ENCODE data around the gene CHRNA5.

The CHRNA5 gene

DNA sequence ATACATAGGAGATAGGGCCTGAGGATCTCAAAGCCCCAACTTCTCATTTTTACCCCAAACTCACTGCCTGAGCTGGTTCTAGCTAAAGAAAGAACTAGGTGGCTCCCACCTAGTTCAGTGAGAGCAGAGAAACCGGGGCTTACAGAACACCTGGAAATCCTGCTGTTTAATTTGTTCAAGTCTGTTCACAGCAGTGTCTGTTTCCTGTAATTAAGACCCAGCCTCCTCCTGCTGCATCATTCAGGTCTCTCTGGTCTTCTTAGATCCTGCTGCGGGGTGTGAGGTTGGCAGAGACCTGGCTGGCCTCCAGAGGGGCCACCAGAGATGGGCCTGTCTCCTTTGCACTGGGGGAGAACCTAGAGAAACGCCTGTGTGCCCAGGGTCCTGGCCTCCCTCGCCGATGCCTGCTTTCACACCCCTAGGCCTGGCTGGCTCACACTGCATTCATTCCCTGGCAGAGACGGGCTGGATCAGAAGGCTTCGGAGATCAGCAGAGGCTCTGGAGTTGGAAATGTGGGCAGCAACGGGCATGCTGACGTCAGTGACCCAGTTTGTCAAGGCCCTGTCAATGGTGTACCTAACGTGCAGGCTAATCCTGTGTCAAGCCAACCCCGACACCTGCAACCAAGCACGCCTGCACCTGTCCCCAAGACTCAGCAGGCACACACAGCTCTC, 60.4 kb downstream of the CHRNA5 start:
- no peaks in the 10 kb centered on the region for H3K4me1 ChIP-seq (ENCODE audit: control insufficient read depth in 2 of 2, insufficient read depth in 2 of 2, low read length in 2 of 2)
- H3K4me3 ChIP-seq (ENCODE audit: low read length in 2 of 2) = no peak overlapping the region
- peaks cover 14 to 19% of the 10 kb centered on the region in 2 donors for H3K27me3 ChIP-seq (ENCODE audit: control insufficient read depth in 2 of 2, insufficient read depth in 2 of 2, low read length in 2 of 2)
- no peaks in the 10 kb centered on the region for H3K9me3 ChIP-seq (ENCODE audit: control insufficient read depth in 2 of 2, low read length in 2 of 2)
- no peak overlapping the region for H3K27ac ChIP-seq (ENCODE audit: low read depth in 2 of 2, low read length in 2 of 2)
- H3K9ac ChIP-seq (ENCODE audit: low read depth in 1 of 2, low read length in 2 of 2) = no peak overlapping the region
- no peaks in the 10 kb centered on the region for H3K36me3 ChIP-seq (ENCODE audit: control insufficient read depth in 2 of 2, insufficient read depth in 2 of 2, low read length in 2 of 2)

DNA sequence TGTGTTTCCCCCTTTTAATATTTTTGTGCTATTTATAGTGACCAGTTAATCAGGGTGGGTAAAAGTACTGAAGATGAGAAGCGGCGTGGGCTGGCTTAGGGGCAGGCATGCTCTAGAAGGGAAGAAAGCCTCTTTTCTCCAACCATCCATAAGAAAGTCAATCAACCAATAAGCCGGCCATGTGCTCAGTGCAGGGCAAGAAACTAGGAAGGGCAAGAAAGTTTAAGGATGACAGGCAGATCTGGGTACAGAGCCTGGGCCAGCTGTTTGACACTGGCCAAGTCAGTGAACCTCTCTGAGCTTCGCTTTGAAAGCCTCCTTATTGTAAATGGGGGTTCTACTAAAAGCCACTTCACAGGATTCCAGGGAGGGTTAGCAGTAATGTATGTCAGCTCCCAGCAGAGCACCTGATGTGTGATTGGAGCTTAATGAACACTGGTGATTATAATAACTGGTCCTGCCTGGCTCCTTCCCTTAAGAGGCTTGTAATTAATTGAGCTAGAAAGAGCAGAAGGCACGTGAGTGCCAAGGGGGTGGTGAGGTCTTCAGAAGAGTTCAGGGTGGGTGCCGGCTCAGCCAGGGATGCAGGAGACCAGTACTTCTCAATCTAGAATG, 61.2 kb downstream of the CHRNA5 start:
- H3K36me3 ChIP-seq (ENCODE audit: control insufficient read depth in 2 of 2, insufficient read depth in 2 of 2, low read length in 2 of 2) = no peaks in the 10 kb centered on the region
- no peak overlapping the region for H3K4me3 ChIP-seq (ENCODE audit: low read length in 2 of 2)
- no peak overlapping the region for H3K27ac ChIP-seq (ENCODE audit: low read depth in 2 of 2, low read length in 2 of 2)
- no peaks in the 10 kb centered on the region for H3K4me1 ChIP-seq (ENCODE audit: control insufficient read depth in 2 of 2, insufficient read depth in 2 of 2, low read length in 2 of 2)
- H3K27me3 ChIP-seq (ENCODE audit: control insufficient read depth in 2 of 2, insufficient read depth in 2 of 2, low read length in 2 of 2) = peaks cover 14 to 19% of the 10 kb centered on the region in 2 donors
- H3K9ac ChIP-seq (ENCODE audit: low read depth in 1 of 2, low read length in 2 of 2) = no peak overlapping the region
- H3K9me3 ChIP-seq (ENCODE audit: control insufficient read depth in 2 of 2, low read length in 2 of 2) = no peaks in the 10 kb centered on the region

GRCh38 chr15:78627348-78627747, 62.0 kb downstream of the CHRNA5 start:
- Histone ChIP-seq H3K4me3 (ENCODE audit: low read length in 2 of 2) (no peak overlapping the region), H3K36me3 (ENCODE audit: control insufficient read depth in 2 of 2, insufficient read depth in 2 of 2, low read length in 2 of 2) (no peaks in the 10 kb centered on the region), H3K27me3 (ENCODE audit: control insufficient read depth in 2 of 2, insufficient read depth in 2 of 2, low read length in 2 of 2) (peaks cover 8 to 15% of the 10 kb centered on the region in 2 donors), H3K27ac (ENCODE audit: low read depth in 2 of 2, low read length in 2 of 2) (no peak overlapping the region), H3K9me3 (ENCODE audit: control insufficient read depth in 2 of 2, low read length in 2 of 2) (no peaks in the 10 kb centered on the region), H3K9ac (ENCODE audit: low read depth in 1 of 2, low read length in 2 of 2) (no peak overlapping the region), H3K4me1 (ENCODE audit: control insufficient read depth in 2 of 2, insufficient read depth in 2 of 2, low read length in 2 of 2) (no peaks in the 10 kb centered on the region)

DNA sequence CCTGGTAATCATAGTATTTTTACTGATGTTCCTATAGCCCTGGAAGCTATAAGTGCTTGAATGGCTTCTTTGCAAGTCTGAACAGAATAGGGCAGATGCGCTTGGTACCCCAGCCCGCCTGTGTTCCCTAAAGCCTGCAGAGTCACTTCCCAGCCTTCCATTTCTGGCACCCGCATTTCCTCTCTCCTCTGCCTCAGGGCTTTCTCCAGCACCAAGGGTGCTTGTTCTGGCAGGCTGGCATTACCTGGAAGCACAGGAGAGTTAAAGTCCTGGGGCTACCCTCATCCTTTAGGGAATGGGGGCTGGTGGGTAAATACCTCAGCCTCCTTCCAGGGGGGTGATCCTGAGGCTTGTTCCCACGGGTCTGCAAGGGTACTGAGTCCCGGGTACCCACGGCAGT, 62.9 kb downstream of the CHRNA5 start:
- Histone ChIP-seq H3K36me3 (ENCODE audit: control insufficient read depth in 2 of 2, insufficient read depth in 2 of 2, low read length in 2 of 2) (no peaks in the 10 kb centered on the region), H3K27ac (ENCODE audit: low read depth in 2 of 2, low read length in 2 of 2) (no peak overlapping the region), H3K27me3 (ENCODE audit: control insufficient read depth in 2 of 2, insufficient read depth in 2 of 2, low read length in 2 of 2) (peaks cover 2 to 15% of the 10 kb centered on the region in 2 donors), H3K4me1 (ENCODE audit: control insufficient read depth in 2 of 2, insufficient read depth in 2 of 2, low read length in 2 of 2) (no peaks in the 10 kb centered on the region), H3K9ac (ENCODE audit: low read depth in 1 of 2, low read length in 2 of 2) (no peak overlapping the region), H3K4me3 (ENCODE audit: low read length in 2 of 2) (no peak overlapping the region), H3K9me3 (ENCODE audit: control insufficient read depth in 2 of 2, low read length in 2 of 2) (no peaks in the 10 kb centered on the region)

GRCh38 chr15:78629031-78629715, 63.9 kb downstream of the CHRNA5 start:
- H3K27me3 ChIP-seq (ENCODE audit: control insufficient read depth in 2 of 2, insufficient read depth in 2 of 2, low read length in 2 of 2) = peaks cover 0 to 11% of the 10 kb centered on the region in 2 donors
- H3K9ac ChIP-seq (ENCODE audit: low read depth in 1 of 2, low read length in 2 of 2) = no peak overlapping the region
- H3K4me1 ChIP-seq (ENCODE audit: control insufficient read depth in 2 of 2, insufficient read depth in 2 of 2, low read length in 2 of 2) = no peaks in the 10 kb centered on the region
- no peak overlapping the region for H3K27ac ChIP-seq (ENCODE audit: low read depth in 2 of 2, low read length in 2 of 2)
- no peak overlapping the region for H3K4me3 ChIP-seq (ENCODE audit: low read length in 2 of 2)
- H3K9me3 ChIP-seq (ENCODE audit: control insufficient read depth in 2 of 2, low read length in 2 of 2) = no peaks in the 10 kb centered on the region
- no peaks in the 10 kb centered on the region for H3K36me3 ChIP-seq (ENCODE audit: control insufficient read depth in 2 of 2, insufficient read depth in 2 of 2, low read length in 2 of 2)

DNA sequence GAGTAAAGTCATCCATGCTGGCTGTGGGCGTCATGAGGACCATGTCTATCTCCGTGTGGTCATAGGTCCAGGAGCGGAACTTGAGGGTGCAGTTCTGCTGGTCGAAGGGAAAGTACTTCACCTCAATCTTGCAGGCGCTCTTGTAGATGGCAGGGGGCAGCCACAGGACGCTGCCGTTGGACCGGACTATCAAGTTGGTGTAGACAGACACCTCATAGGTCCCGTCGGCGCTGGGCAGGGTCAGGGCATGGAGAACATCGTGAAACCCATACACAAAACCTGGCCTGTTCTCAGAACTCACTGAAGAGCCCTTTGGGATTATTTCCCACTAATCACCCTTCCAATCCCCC, 64.4 kb downstream of the CHRNA5 start:
- H3K36me3 ChIP-seq (ENCODE audit: control insufficient read depth in 2 of 2, insufficient read depth in 2 of 2, low read length in 2 of 2) = no peaks in the 10 kb centered on the region
- H3K9ac ChIP-seq (ENCODE audit: low read depth in 1 of 2, low read length in 2 of 2) = no peak overlapping the region
- H3K27me3 ChIP-seq (ENCODE audit: control insufficient read depth in 2 of 2, insufficient read depth in 2 of 2, low read length in 2 of 2) = peaks cover 0 to 9% of the 10 kb centered on the region in 2 donors
- H3K27ac ChIP-seq (ENCODE audit: low read depth in 2 of 2, low read length in 2 of 2) = no peak overlapping the region
- no peaks in the 10 kb centered on the region for H3K4me1 ChIP-seq (ENCODE audit: control insufficient read depth in 2 of 2, insufficient read depth in 2 of 2, low read length in 2 of 2)
- no peak overlapping the region for H3K4me3 ChIP-seq (ENCODE audit: low read length in 2 of 2)
- H3K9me3 ChIP-seq (ENCODE audit: control insufficient read depth in 2 of 2, low read length in 2 of 2) = no peaks in the 10 kb centered on the region

DNA sequence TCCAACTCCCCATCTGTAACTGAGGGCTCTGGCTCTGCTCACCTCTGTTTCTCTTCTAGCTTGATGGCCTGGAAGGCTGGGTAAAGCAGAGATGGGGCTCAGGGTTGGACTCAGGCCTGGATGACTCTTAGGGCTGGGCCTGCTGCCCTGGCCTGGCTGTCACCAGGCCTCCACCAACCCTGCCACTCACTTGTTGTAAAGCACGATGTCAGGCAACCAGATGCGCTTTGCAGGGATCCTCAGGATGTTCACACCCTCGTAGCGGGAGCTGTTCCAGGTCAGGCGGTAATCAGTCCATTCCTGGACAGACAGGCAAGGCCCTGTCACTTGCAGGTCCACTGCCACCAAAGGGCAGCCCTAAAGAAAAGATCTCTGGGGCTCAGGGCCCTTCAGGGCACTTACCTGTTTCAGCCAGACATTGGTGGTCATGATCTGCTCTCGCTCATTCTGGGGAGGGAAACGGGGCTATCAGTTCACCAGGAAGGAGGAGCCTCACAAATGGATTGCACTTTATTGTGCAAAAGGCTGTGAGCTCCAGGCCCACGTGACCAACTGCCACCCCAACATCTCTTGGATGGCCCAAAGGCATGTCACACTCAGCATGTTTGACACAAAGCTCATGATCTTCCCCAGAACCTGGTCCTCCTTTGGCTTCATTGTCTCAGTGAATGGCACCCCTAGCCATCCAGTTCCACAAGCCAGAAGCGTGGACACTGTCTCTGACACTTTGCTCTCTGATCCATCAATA, 65.7 kb downstream of the CHRNA5 start:
- H3K9me3 ChIP-seq (ENCODE audit: control insufficient read depth in 2 of 2, low read length in 2 of 2) = no peaks in the 10 kb centered on the region
- peaks cover 0 to 4% of the 10 kb centered on the region in 2 donors for H3K27me3 ChIP-seq (ENCODE audit: control insufficient read depth in 2 of 2, insufficient read depth in 2 of 2, low read length in 2 of 2)
- no peak overlapping the region for H3K4me3 ChIP-seq (ENCODE audit: low read length in 2 of 2)
- H3K27ac ChIP-seq (ENCODE audit: low read depth in 2 of 2, low read length in 2 of 2) = no peak overlapping the region
- no peaks in the 10 kb centered on the region for H3K36me3 ChIP-seq (ENCODE audit: control insufficient read depth in 2 of 2, insufficient read depth in 2 of 2, low read length in 2 of 2)
- no peaks in the 10 kb centered on the region for H3K4me1 ChIP-seq (ENCODE audit: control insufficient read depth in 2 of 2, insufficient read depth in 2 of 2, low read length in 2 of 2)
- H3K9ac ChIP-seq (ENCODE audit: low read depth in 1 of 2, low read length in 2 of 2) = no peak overlapping the region

DNA sequence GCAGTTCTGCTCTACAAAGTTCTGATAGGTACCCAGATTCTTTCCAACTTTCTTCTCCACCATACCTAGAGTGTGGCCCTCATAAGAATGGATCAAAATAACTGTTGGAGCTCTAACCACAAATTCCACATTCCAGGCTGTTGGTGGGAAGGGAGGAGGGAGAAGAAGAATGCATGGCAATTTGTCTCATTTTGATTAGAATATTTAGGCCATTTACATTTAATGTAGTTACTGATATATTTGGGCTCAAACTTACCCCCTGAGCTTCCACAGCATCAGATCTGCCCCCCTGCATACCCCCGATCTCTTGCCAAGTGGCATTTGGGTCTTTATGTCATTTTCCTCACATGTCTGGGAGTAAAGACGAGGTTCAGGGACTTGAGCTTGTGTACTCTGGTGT, 68.0 kb downstream of the CHRNA5 start:
- no peak overlapping the region for H3K27ac ChIP-seq (ENCODE audit: low read depth in 2 of 2, low read length in 2 of 2)
- no peak overlapping the region for H3K4me3 ChIP-seq (ENCODE audit: low read length in 2 of 2)
- H3K9ac ChIP-seq (ENCODE audit: low read depth in 1 of 2, low read length in 2 of 2) = no peak overlapping the region
- H3K9me3 ChIP-seq (ENCODE audit: control insufficient read depth in 2 of 2, low read length in 2 of 2) = no peaks in the 10 kb centered on the region
- H3K4me1 ChIP-seq (ENCODE audit: control insufficient read depth in 2 of 2, insufficient read depth in 2 of 2, low read length in 2 of 2) = no peaks in the 10 kb centered on the region
- peaks cover 0 to 4% of the 10 kb centered on the region in 2 donors for H3K27me3 ChIP-seq (ENCODE audit: control insufficient read depth in 2 of 2, insufficient read depth in 2 of 2, low read length in 2 of 2)
- H3K36me3 ChIP-seq (ENCODE audit: control insufficient read depth in 2 of 2, insufficient read depth in 2 of 2, low read length in 2 of 2) = no peaks in the 10 kb centered on the region

DNA sequence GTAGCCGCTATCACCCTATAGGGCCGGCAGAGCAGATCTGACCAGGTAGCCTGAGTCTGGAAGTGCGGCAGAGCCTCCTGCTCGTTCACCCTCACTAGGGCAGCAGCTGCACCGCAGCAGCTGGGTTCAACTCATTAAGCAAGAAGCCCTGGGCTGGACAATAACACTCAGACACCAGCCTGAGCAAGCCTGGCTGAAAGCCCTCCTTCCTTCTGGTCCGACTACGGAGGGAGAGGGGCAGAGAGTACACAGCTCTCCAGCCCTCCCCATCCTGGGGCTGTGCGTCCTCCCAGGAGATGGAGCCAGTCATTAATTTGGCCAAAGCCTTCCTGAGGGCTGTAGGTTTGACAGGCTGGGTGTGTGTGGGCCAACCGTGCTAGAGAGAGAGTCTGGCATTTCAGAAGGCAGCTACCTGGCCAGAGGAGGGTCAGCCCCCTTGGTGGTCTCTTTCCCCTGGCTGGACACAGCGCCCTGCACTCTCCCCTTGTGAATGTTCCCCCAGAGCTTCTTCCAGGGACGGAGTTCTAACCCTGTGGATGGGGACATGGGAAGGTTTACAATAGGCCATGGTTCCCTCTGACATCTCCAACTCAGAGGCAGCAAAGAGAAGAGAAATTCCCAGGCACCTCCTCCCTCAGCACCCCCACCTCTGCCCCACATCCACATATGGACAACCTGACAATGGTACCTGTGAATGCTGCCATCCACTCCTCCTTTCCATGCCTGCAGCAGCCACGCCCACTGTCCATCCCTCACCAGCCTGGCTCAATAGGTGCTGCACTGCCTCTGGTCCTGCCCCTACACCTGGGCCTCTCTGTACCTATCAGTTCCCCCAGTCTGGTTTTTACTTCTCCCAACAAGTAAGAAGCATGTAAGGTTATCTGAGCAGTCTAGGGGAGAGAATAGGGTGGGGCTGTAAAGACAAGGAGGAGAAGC, 69.2 kb downstream of the CHRNA5 start:
- Histone ChIP-seq H3K9ac (ENCODE audit: low read depth in 1 of 2, low read length in 2 of 2) (no peak overlapping the region), H3K9me3 (ENCODE audit: control insufficient read depth in 2 of 2, low read length in 2 of 2) (no peaks in the 10 kb centered on the region), H3K27ac (ENCODE audit: low read depth in 2 of 2, low read length in 2 of 2) (no peak overlapping the region), H3K4me1 (ENCODE audit: control insufficient read depth in 2 of 2, insufficient read depth in 2 of 2, low read length in 2 of 2) (no peaks in the 10 kb centered on the region), H3K27me3 (ENCODE audit: control insufficient read depth in 2 of 2, insufficient read depth in 2 of 2, low read length in 2 of 2) (peaks cover 0 to 2% of the 10 kb centered on the region in 2 donors), H3K36me3 (ENCODE audit: control insufficient read depth in 2 of 2, insufficient read depth in 2 of 2, low read length in 2 of 2) (no peaks in the 10 kb centered on the region), H3K4me3 (ENCODE audit: low read length in 2 of 2) (no peak overlapping the region)
